Testis (tissue), 2 donors: Measurements from ENCODE around the gene SLC28A3.

ENCODE experiments used
- POLR2A ChIP-seq: fragments of 450-650 bp; IDR thresholded peaks from one replicate; pipeline ENCODE4 v1.6.1; 2017; ENCODE audit warnings: antibody characterized with exemption, mild to moderate bottlenecking, moderate library complexity
- TF ChIP-seq, protein P1 (sequence below), 3 experiments: fragments of 450-650 bp in 2 of 3; fragments of 200-600 bp in 1 of 3; sonication (generic) in 1 of 3; IDR thresholded peaks; one replicate each; pipeline ENCODE4 v1.5.1; 2016 to 2019; ENCODE audit warnings: antibody characterized with exemption in 3 of 3, mild to moderate bottlenecking in 2 of 3, moderate library complexity in 1 of 3

DNA sequence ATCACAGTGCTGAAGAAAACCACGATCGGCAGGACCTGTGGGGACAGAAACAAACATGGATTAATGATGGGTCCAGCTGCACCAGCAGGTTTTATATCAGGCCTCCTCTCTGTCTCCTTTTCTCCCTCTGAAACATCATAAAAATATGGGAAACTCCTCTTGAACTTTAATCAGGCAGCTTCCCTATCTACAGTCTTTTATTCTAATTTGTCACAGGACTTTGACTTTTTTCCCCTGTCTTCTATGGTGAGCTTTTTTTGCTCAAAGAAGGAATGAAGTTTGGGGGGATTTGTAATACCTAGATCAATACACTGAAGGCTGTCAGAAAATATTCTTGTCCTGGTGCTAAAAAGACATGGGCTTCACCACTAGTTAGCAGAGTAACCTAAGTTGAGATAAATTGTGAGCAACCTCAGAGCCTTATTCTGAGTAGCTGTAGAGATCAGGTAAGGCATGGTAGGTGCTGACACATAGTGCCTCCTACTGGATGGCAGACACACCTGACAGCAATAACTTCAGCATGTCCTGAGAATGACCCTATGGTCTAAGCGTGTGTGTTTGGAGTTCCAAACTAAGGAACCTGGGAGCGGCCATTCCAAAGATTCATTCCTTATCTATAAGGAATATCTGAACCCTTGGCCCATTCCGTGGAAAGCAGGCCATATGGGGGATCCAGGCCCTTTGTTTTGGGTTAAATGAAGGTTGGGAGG is 46.2 kb downstream of the SLC28A3 start:
- TF ChIP-seq, protein P1, sequence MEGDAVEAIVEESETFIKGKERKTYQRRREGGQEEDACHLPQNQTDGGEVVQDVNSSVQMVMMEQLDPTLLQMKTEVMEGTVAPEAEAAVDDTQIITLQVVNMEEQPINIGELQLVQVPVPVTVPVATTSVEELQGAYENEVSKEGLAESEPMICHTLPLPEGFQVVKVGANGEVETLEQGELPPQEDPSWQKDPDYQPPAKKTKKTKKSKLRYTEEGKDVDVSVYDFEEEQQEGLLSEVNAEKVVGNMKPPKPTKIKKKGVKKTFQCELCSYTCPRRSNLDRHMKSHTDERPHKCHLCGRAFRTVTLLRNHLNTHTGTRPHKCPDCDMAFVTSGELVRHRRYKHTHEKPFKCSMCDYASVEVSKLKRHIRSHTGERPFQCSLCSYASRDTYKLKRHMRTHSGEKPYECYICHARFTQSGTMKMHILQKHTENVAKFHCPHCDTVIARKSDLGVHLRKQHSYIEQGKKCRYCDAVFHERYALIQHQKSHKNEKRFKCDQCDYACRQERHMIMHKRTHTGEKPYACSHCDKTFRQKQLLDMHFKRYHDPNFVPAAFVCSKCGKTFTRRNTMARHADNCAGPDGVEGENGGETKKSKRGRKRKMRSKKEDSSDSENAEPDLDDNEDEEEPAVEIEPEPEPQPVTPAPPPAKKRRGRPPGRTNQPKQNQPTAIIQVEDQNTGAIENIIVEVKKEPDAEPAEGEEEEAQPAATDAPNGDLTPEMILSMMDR (IDR thresholded peaks at IDR 0.05), result no peak
- no peak for TF ChIP-seq POLR2A
